K562 (cell line): ENCODE results near the gene DNMT3A. TPM values are rescaled to one million over a fixed set of nuclear protein-coding genes. Genes with fewer than 3 reads are reported as not detected.
A peak's percentile ranks its signal among the peaks of the same experiment; 100 is the strongest.

Source experiments
- ATAC-seq: fragments of 200-7000 bp; cut with Tn5 transposase; 3 replicates; pipeline ENCODE4 v1.9.1; 2020; ENCODE audit warnings: moderate library complexity
- BruUV-seq: library from RNA; stranded (reverse); fragments of 400-500 nt; replicated peaks from 2 replicates; lab custom pipeline; 2021; lab: Mats Ljungman, UMichigan
- CTCF ChIA-PET: fragments of 300-600 bp; formaldehyde crosslinking; extraction: SDS; loops from one replicate; lab custom pipeline; 2021; ENCODE audit warnings: low intra/inter-chr PET ratio; lab: Yijun Ruan, JAX
- POLR2A ChIA-PET: fragments of 300-600, 350-650 bp; sonication (Branson Sonifier 250); formaldehyde crosslinking; extraction: SDS; loops from one replicate; lab custom pipeline; 2021; ENCODE audit warnings: antibody characterized with exemption, inconsistent platforms; lab: Yijun Ruan, JAX
- DNase-seq, 4 experiments: peaks; one replicate each; pipeline versions ENCODE4 v3.0.0 to v3.0.0-alpha.2; 2011 to 2018; ENCODE audit warnings: low spot score in 3 of 4, mixed read lengths in 3 of 4; ENCODE audit errors: extremely low read depth in 1 of 4
- FAIRE-seq: peaks from 2 replicates; lab custom pipeline; 2011; peaks lifted over from hg19 to GRCh38; lab: Jason Lieb, UNC
- H2AFZ ChIP-seq: 2 replicates; pipeline ENCODE4 v1.6.0; 2011; ENCODE audit warnings: low read depth, low read length, control low read depth, inconsistent platforms
- H3K27ac ChIP-seq: fragments of 200-600 bp; 3 replicates; pipeline ENCODE4 v1.8.0; 2011; ENCODE audit warnings: low read depth, mild to moderate bottlenecking, control low read depth, inconsistent platforms, low read length, moderate library complexity, mixed read lengths; ENCODE audit errors: extremely low read depth
- H3K27me3 ChIP-seq, 2 experiments: fragments of 300-600 bp in 1 of 2; 2 replicates in 1 of 2; 3 replicates in 1 of 2; pipeline versions ENCODE4 v1.6.0 to v1.8.0; 2011; ENCODE audit warnings: inconsistent platforms in 2 of 2, low read length in 2 of 2, mild to moderate bottlenecking in 1 of 2, mixed read lengths in 1 of 2, moderate library complexity in 1 of 2; ENCODE audit not compliant: control insufficient read depth in 2 of 2, insufficient read depth in 2 of 2
- H3K36me3 ChIP-seq: fragments of 300-600 bp; 3 replicates; pipeline ENCODE4 v1.8.0; 2011; ENCODE audit warnings: mild to moderate bottlenecking, low read length, inconsistent platforms; ENCODE audit not compliant: control insufficient read depth, insufficient read depth
- H3K4me1 ChIP-seq, 2 experiments: fragments of 200-600 bp in 1 of 2; replicated peaks in 1 of 2; 2 replicates in 1 of 2; 3 replicates in 1 of 2; pipeline versions ENCODE4 v1.5.1 to v1.8.0; 2011; ENCODE audit warnings: inconsistent platforms in 2 of 2, low read length in 2 of 2, mild to moderate bottlenecking in 1 of 2, mixed read lengths in 1 of 2, moderate library complexity in 1 of 2; ENCODE audit not compliant: control insufficient read depth in 2 of 2, insufficient read depth in 2 of 2
- H3K4me2 ChIP-seq: 2 replicates; pipeline ENCODE4 v1.6.1; 2011; ENCODE audit warnings: low read length, control low read depth, inconsistent platforms, mixed read lengths; ENCODE audit not compliant: insufficient read depth
- H3K4me3 ChIP-seq: fragments of 200-600 bp; sonication (generic), shearing (Covaris generic); 2 replicates; pipeline ENCODE4 v1.5.1; 2016; ENCODE audit warnings: control low read depth, inconsistent platforms
- H3K79me2 ChIP-seq: fragments of 200-600 bp; 3 replicates; pipeline ENCODE4 v1.8.0; 2011; ENCODE audit warnings: low read length, inconsistent platforms; ENCODE audit not compliant: control insufficient read depth, insufficient read depth
- H3K9ac ChIP-seq, 2 experiments: 2 replicates each; pipeline versions ENCODE4 v1.6.0 to v1.6.1; 2011; ENCODE audit warnings: low read depth in 2 of 2, low read length in 2 of 2, control low read depth in 1 of 2, inconsistent platforms in 1 of 2, mild to moderate bottlenecking in 1 of 2, mixed read lengths in 1 of 2; ENCODE audit not compliant: insufficient read depth in 1 of 2
- H3K9me1 ChIP-seq: one replicate; pipeline ENCODE4 v1.6.0; 2011; ENCODE audit warnings: inconsistent platforms, mild to moderate bottlenecking, low read length, moderate library complexity; ENCODE audit not compliant: control insufficient read depth, insufficient read depth
- H3K9me3 ChIP-seq: replicated peaks from 2 replicates; pipeline ENCODE4 v1.5.1; 2011; ENCODE audit warnings: low read depth, low read length, inconsistent platforms; ENCODE audit not compliant: control insufficient read depth, insufficient read depth
- H4K20me1 ChIP-seq: replicated peaks from 2 replicates; pipeline ENCODE4 v1.6.1; 2011; ENCODE audit warnings: low read length, inconsistent platforms, mixed read lengths; ENCODE audit not compliant: control insufficient read depth, insufficient read depth
- E2F3 ChIP-seq: fragments of 250-450 bp; sonication (Bioruptor Pico); IDR thresholded peaks from 2 replicates; pipeline ENCODE4 v1.4.0; 2020; ENCODE audit warnings: mild to moderate bottlenecking
- HNRNPH1 ChIP-seq: fragments of 200-400 bp; formaldehyde crosslinking; optimal IDR thresholded peaks from 2 replicates; pipeline ENCODE3; 2017; ENCODE audit warnings: low read depth, mild to moderate bottlenecking, low read length, moderate library complexity
- NR2C1 ChIP-seq, 2 experiments: fragments of 450-650 bp; IDR thresholded peaks; 2 replicates each; pipeline ENCODE4 v1.6.1; 2017; ENCODE audit warnings: mild to moderate bottlenecking in 2 of 2, antibody characterized with exemption in 1 of 2, inconsistent platforms in 1 of 2, missing compliant biosample characterization in 1 of 2, missing genetic modification characterization in 1 of 2
- SMARCA5 ChIP-seq: fragments of 450-650 bp; IDR thresholded peaks from 2 replicates; pipeline ENCODE4 v1.6.1; 2016
- WGBS: fragments of 100-300 bp; shearing (Covaris generic); methylation state at CpG from one replicate; pipeline ENCODE4 v1.1.6; 2016; ENCODE audit warnings: low coverage, mixed read lengths; ENCODE audit not compliant: insufficient coverage; ENCODE audit errors: missing lambda C conversion rate; 5-methylcytosine and 5-hydroxymethylcytosine counted together
- in situ Hi-C: fragments of 300-500 bp; cut with MboI; formaldehyde crosslinking; loops from 4 replicates; pipeline ENCODE4 v1.15.0; 2018; ENCODE audit warnings: inconsistent platforms, mixed read lengths
- intact Hi-C: fragments of 100-400 bp; cut with micrococcal nuclease; formaldehyde crosslinking; loops from 2 replicates; pipeline ENCODE4 v1.14.2; 2022
- polyA plus RNA-seq, 8 experiments: library from polyadenylated mRNA; depleted of rRNA in 4 of 8; stranded (reverse) in 5 of 8; unstranded in 3 of 8; fragments of >200 nt; fragmentation: Nextera tagmentation in 2 of 8; fragmentation: Illumina TruSeq in 1 of 8; extraction: Ambion mirVana in 2 of 8; extraction: Trizol in 1 of 8; gene quantifications; 2 replicates each; pipeline versions ENCODE4 v1.2.1 to v1.2.3, GENCODE V29; 2011 to 2014; ENCODE audit warnings: inconsistent platforms in 1 of 8, missing spikeins in 1 of 8
- total RNA-seq, 7 experiments: library from RNA; depleted of rRNA in 6 of 7; stranded (reverse); fragments of >200 nt in 6 of 7; fragmentation: Illumina TruSeq in 2 of 7; extraction: Trizol in 2 of 7; gene quantifications; 2 replicates each; pipeline versions ENCODE4 v1.2.1 to v1.2.3, GENCODE V29; 2011 to 2021; ENCODE audit warnings: low replicate concordance in 1 of 7
- TF ChIP-seq, protein P1 (sequence below): fragments of 250-450 bp; sonication (Bioruptor Pico); IDR thresholded peaks from 2 replicates; pipeline ENCODE4 v1.5.0; 2021; ENCODE audit warnings: mild to moderate bottlenecking, moderate library complexity

DNMT3A gene
- total and polyA plus RNA-seq, 9 of the 15 experiments (the other 6 are each of a cell fraction or from before 2014, with no cell fraction given): 3.0 to 16.0 (median 6.1) TPM

DNA sequence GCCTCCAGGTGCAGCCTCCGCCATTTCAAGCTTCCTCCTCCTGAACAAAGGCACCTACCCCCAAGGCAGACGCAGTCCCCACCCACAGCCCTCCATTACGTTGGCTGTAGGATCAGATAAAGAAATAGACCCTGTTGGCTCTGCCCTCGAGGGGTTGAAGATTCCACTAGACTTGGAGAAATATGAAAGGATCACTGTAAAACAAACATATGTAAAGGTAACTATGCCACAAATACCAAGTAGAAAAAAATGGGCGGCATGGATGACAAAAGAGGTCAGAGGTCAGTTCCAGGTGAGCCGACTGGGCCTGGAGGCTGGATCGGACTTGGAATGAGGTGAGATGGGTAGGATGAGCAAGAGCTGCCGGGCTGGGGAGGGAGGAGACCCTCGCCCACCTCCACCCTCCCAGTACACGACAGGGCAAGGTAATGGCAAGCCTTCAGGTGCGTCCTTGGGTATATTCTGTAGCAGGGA, 88.5 kb downstream of the DNMT3A start:
- H3K9me3 ChIP-seq: no peaks in the 10 kb centered on the region
- no peaks in the 10 kb centered on the region for H3K36me3 ChIP-seq
- H4K20me1 ChIP-seq: no peaks in the 10 kb centered on the region
- CTCF ChIA-PET: no interaction called here
- H3K79me2 ChIP-seq: peaks cover 4% of the 10 kb centered on the region; the same call in 2 of the 3 replicates
- H3K4me2 ChIP-seq: no peak overlapping the region
- BruUV-seq: no TSS peak
- H3K4me1 ChIP-seq: peaks cover 31 to 35% of the 10 kb centered on the region in 2 experiments
- H2AFZ ChIP-seq: no peak overlapping the region
- intact Hi-C loops: no loop called here
- ATAC-seq (no peak), FAIRE-seq (no peak), DNase-seq (no peak)
- WGBS: 70% methylated on average over 9 of the region's 11 CpGs
- H3K27ac ChIP-seq: no peak overlapping the region
- TF ChIP-seq HNRNPH1: no peak
- no peak for TF ChIP-seq SMARCA5
- TF ChIP-seq E2F3: no peak
- peak; percentile 39; the same call in 1 of the 2 replicates for TF ChIP-seq NR2C1 (IDR thresholded peaks at IDR 0.05)
- TF ChIP-seq NR2C1 (tag; IDR thresholded peaks at IDR 0.05): peak; percentile 50
- TF ChIP-seq, protein P1, sequence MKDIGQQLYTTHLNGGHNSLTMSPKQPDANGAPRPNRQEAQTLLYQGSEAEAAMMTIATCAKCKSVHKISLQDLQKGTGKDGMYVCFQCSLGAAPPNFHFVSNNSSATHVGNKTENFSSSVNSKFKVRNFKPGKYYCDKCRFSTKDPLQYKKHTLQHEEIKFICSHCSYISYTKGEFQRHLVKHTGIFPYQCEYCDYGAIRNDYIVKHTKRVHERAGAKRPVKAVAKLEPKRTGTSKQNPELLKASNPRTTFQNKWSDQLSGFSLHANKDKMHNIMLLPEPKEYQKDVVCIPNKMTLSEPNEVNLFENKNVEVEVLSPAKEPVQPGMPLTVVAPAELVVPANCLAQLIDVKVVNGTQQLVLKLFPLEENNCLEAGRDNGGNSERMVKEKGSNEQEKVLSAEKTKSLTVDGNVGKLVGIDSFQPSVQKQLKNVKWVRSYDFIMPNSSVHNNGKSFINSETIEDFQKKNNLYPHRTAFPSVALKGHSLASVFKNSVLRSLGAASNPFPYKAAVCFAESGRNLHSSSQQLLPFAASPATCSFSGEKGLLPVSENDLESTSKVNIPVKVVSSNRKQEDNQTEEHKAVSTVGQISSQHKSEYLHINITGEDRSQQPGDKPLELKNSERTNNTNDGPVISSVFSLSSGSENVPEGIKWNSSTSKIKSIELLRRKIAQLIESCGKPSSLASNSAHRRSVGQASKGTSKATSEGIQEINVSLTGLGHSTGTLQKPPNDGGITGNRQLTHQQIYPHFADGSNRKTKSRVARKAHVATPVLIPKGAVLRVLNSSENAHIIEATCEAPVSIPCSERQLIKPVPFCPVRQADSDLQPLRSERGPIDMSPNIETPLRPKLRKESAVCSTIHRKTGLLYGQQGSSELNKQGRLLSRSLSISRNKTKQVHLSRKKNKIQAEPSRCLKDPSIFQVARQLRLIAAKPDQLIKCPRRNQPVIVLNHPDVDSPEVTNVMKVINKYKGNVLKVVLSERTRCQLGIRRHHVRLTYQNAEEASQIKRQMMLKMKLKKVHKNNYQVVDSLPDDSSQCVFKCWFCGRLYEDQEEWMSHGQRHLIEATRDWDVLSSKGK (CRISPR knock-in tag): no peak
- in situ Hi-C loops: no loop called here
- H3K27me3 ChIP-seq: peaks cover 0 to 5% of the 10 kb centered on the region in 2 experiments; a peak in 2 of 5 replicates
- no peaks in the 10 kb centered on the region for H3K9me1 ChIP-seq
- no peak overlapping the region for H3K4me3 ChIP-seq
- POLR2A ChIA-PET: interaction anchor here (1.8 kb wide), 1 partner anchor 10 kb away, joined by 11 read pairs; no protein-coding TSS in a partner anchor
- peak overlapping the region in 1 of 2 experiments; percentile 78; a peak in 1 of 4 replicates for H3K9ac ChIP-seq
